Left lobe of liver (tissue), 1 donor: Measurements from ENCODE around the gene RCOR1. TPM values are rescaled to one million over a fixed set of nuclear protein-coding genes. Genes with fewer than 3 reads are reported as not detected.

ENCODE experiments used
- total RNA-seq: library from RNA; stranded (reverse); gene quantifications from one replicate; pipeline ENCODE4 v1.2.1, GENCODE V29; 2021
- donor health status: DM: no; HTN: yes; CAD: no.

RCOR1 gene
- total RNA-seq, 1 donor from 2014 or later, result 8.9 TPM

Other genes starting within 250 kb of the RCOR1 start
- gene CINP, start 229.8 kb upstream of the RCOR1 start, total RNA-seq, result 20.8 TPM
- gene TECPR2, start 229.7 kb upstream of the RCOR1 start, total RNA-seq, result 15.1 TPM
- 14.5 TPM for gene ANKRD9, start 82.9 kb upstream of the RCOR1 start, total RNA-seq
- 8.5 TPM for gene TRAF3, start 184.8 kb downstream of the RCOR1 start, total RNA-seq